HG03097 (cell line): Measurements from ENCODE around the gene ARHGAP8.

Source experiments
- ATAC-seq: cut with Tn5 transposase; IDR thresholded peaks from one replicate; pipeline ENCODE4 v1.9.1; 2021; ENCODE audit not compliant: unreplicated experiment, low FRiP score

The ARHGAP8 gene

DNA sequence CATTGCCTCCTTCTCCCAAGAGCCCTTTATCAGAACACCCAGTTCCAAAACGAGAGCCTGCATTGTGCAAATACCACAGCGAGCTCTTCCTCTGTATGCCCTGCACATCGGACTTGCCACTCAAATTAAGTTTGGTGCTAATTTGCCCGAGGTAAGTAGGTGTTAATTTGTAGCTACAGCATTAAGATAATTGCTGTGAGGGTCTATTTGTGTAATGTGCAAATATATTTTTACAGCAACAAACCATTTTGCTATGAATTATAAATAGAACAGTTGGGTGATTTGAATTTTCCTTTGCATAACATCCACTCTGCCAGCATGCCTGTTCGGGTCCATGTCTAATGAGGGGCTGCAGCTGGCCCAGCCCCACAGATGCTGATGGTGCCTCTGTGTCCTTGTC, 8.1 kb downstream of the ARHGAP8 start:
- ATAC-seq, result no peak

DNA sequence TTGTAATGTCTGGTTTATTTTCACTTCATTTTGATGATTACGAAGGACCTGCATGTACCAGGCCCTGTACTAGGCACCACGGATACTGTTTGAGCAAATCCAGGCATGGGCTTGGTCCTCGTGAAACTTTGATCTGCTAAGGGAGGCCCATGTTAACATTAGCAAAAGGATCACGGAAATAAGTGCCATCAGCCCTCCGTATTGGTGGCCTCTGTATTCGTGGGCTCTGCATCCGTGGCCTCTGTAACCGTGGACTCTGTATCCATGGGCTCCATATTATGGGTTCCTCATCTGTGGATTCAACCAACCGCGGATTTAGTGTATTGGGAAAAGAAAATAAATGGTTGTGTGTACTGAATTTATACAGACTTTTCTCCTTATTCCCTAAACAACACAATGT, 8.7 kb downstream of the ARHGAP8 start:
- ATAC-seq, result no peak

DNA sequence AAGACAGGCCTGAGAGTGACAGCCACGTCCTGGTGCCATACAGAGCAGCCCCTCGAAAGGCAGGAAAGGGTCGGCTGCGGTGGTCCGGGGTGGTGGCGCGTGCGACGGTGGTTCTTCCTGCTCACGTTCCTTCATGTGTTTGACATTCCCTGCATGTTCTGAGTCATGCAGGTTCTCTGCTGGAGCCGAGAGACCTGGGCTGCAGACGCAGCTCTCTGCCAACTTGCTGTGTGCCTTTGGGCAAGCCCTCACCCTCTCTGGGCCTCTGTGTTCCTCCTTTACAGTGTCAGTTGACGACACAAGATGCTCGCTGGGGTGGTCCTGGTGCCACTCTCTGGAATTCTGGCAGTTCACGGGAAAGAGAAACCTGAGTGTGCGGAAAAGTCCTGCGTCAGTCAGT, 12.0 kb downstream of the ARHGAP8 start:
- no peak for ATAC-seq

DNA sequence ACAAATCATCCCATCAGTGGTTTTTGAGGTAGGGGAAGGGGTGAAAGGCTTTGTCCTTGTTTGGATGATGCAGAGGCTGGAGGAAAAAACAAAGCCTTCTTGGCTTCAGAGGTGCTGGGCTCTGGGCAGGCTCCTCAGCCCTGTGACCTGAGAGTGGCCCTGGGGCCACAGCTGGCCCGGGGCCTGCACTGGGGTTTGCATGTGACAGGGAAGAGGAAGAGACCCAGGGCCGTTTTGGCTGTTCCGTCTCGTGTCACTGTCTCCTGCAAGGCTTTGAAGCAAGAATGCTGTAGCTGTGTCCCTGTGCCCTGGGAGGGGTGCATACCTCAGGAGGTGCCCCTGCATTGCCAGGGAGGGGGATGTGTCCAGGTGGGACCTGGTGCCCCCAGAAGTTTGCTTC, 12.6 kb downstream of the ARHGAP8 start:
- ATAC-seq, result no peak

DNA sequence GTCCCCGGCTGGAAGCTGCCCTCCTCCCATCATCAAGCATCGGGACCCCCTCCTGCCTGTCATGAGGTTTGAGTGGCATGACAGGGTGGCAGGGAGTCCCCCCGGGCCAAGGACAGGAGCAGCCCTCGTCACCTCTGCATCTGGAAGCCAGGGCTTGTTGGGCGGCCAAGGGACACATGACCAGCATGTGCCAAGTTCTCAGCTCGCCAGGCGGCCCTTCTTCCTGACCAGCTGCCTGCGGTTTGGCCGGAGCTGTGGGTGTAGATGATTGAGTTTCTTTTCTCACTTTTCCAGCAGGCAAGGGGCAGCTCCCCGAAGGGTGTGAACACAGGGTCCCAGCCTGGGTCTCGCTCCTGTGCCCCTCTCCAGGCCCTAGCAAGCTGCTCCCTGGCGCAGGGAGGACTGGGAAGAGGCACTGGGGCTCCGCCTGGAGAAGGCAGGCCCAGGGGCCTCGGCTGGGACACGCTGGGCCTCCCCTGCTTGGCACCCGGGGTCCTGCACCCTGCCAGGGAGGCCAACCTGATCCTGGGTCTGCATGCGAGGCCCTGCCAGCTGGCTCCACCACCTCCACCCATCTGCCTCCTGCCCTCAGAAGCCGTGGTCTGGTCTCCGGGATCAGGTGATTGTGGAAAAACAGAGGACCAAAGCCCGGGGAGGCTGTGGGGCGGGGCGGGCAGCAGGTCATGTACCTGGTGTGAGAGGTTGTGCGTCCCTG, 13.4 kb downstream of the ARHGAP8 start:
- ATAC-seq, result no peak

DNA sequence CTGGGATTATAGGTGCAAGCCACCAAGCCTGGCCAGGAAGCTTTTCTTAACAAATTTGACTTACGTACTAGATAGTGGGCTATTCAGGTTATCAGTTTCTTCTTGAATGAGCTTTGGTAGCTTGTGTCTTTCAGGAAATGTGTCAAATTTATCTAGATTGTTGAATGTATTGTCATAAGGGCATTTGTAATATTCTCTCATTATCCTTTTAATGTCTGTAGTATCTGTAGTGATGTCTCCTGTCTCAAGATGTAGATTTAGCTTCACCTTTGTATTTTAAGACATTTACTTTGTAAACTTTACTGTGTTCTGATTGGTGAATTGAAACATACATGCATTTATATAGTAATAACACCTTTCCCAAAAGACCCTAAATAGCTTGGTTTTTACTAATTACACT, 20.7 kb downstream of the ARHGAP8 start:
- no peak for ATAC-seq

DNA sequence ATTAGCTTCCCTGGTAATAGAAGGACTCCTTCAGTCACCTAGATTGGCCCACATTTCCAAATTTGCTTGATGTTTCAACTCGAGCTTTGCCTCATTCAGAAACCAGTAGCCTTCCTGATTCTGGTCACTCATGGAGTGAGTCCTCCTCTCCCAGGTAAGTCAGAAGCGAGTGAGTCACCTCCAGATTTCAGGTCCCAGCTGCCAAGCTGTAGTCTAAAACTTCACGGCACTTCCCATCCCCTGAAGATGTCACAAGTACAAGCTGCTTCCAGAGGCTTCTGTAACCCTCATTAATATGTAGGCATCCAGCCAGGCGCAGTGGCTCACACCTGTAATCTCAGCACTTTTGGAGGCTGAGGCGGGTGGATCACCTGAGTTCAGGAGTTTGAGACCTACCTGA, 23.5 kb downstream of the ARHGAP8 start:
- ATAC-seq, result no peak

DNA sequence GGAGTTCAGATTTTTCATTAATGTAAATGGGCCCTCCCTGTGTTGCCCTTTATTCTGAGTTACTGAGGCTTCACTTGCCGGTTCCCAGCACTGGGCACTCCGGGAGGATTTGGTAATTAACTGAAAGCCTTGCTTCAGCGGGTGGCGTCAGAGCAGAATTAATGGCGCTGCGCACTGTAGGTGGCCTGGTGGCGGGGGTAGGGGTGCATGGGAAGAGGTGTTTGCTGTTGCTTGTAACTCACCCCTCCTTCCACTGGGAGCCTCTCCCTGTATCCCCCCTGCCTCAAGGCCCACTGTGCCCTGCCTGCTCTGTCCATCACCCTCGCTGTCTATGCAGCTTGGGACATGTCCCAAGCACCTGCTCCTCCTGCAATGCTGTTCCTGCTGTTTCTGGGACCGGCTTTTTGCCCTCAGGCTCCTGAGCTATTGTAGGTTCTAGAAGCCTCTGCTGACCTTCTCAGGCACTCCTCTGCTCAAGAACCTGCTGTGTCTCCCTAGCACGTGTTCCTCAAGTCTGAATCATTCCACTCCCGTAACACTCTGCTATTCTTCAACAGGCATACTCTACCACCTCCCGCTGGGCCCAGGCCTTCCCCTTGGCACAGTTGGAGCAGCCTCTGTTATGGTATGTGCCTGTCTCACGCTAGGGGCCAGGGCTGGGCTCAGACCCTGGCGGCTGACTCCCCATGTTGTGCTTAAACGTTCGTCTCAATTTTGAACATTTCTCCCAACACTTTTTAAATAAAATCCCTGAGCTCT, 24.4 kb downstream of the ARHGAP8 start:
- no peak for ATAC-seq

DNA sequence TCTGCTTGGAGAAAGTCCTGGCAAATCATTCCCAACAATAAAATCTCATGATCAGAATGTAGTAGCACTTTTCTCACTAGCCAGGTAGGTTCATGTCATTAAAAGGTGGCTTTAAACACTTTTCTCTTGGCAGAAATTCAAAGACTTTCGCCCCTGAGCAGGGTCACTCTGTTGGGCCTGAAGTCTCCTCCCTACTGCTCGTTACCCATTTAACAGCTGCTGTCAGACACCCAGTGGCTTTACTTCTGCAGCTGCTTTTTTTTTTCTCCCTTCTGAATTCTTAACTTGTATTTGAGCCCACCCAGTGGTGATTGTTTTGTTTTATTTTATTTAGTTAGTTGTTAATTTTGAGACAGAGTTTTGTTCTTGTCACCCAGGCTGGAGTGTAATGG, 25.0 kb downstream of the ARHGAP8 start:
- ATAC-seq, result no peak

DNA sequence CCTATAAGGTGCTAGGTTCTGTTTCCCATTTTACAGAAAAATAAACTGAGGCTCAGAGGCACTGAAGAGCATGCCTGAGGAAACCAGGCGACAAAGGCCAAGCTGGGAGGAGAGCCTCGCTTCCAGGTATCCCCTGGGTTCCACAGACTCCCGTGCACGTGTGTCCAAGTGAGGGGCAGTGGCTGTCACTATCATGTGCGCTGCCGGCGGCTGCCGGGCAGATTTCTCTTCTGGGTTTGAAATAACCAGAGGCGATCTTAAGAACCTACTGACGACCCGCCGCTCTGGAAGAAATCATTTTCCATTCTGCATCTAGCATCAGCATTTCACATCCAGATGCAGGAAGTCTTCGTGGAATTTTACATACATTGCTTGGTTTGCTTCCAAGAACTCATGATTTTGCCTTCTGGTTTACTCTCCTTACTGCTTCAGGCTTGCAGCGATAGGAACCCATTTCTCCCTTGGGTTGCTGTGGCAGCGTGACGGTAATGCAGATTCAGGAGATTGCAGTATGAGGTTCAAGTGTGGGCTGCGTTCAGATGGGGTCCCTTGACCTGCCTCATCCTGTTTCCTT, 28.6 kb downstream of the ARHGAP8 start:
- ATAC-seq, result no peak

DNA sequence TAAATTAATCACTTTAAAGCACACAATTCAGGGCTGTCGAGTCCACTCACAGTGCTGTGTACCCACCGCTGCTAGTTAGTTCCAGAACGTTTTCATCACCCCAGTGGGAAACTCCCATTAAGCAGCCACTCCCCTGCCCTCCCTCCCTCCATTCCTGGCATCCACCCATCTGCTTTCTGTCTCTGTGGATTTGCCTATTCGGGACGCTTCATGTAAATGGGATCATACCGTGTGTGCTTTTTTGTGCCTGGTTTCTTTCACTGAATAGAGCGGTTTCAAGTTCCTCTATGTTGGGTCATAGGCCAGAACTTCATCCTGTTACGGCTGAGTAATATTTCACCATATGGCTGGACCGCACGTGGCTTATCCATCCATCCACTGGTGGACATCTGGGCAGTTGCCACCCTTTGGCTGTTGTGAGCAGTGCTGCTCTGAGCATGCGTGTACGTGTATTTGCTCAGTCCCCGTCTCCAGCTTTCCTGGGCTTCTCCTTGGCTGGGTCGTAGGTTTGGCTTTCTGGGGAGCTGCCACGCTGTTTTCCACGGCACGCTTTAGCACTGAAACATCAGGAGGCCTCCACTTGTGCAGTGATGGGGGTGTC, 30.1 kb downstream of the ARHGAP8 start:
- ATAC-seq, result no peak

DNA sequence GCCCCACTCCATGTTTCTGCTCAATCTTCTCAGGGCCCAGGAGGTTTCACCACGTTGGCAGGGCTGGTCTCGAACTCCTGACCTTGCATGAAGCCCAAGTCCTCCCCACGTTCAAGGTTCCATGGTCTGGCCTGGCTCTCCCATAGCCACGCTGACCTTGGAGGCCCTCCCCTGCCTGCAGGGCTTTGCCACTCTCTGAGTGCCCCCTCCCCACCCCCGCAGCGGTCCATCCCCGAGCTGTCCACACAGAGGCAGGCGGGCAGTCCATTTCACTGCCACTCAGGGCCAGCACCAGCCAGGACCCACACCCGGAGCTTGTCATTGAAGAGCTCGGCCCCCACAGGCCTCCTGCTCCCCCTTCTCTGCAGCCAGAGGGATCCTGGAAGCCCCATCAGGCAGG, 30.7 kb downstream of the ARHGAP8 start:
- no peak for ATAC-seq

DNA sequence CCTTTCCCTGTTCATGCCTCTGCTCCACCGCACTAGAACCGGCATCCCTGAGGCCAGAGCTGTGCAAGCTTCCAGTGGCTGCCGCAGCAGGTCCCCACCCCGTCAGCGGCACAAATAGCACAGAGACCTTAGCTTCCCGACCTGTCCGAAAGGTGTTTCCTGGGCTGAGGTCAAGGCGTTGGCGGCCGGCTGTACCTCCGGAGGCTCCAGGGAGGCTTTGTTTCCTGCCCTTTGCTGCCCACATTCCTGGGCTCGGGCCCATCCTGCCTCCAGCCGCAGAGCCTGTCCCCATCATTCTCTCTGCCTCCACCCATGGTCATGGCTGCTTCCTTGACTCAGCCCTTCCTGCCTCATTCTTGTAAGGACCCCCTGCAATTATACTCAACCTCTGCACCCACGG, 31.2 kb downstream of the ARHGAP8 start:
- no peak for ATAC-seq

DNA sequence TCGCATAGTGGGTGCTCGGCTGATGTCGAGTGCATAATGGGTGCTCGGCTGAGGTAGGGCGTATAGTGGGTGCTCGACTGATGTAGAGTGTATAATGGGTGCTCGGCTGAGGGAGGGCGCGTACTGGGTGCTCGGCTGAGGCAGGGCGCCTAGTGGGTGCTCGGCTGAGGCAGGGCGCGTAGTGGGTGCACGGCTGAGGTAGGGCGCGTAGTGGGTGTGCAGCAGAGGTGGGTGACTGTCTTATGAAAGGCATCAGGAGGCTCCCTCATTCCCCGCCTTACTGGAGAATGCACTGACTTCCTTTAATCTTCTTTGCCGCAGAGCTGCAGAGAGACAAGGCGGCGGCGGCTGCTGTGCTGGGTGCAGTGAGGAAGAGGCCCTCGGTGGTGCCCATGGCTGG, 33.8 kb downstream of the ARHGAP8 start:
- ATAC-seq, result no peak

DNA sequence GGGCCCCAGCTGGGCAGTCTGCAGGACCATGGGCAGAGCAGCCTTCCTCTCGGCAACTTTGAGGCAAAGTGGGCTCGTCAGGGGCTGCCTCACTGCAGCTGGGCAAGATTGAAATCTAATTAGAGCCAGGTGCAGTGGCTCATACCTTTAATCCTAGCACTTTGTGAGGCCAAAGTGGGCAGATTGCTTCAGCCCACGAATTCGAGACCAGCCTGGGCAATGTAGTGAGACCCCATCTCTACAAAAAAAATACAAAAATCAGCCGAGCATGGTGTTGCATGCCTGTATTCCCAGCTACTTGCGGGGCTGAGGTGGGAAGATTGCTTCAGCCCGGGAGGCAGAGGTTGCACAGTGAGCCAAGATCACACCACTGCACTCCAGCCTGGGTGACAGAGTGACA, 34.2 kb downstream of the ARHGAP8 start:
- no peak for ATAC-seq

DNA sequence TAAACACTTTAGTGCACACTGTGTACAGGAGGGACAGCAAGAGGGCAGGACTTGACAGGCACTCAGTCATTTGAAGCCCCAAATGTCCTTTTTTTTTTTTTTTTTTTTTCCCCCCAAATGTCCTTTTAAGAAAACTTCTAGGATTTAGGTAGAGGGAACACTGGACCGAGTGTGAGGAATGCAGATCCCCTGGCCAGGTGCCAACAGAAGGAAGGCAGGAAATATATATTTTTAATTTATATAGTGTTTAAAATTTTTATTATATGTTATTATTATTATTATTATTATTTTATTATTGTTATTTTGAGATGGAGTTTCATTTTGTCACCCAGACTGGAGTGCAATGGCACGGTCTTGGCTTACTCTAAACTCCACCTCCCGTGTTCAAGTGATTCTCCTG, 35.5 kb downstream of the ARHGAP8 start:
- ATAC-seq, result no peak

DNA sequence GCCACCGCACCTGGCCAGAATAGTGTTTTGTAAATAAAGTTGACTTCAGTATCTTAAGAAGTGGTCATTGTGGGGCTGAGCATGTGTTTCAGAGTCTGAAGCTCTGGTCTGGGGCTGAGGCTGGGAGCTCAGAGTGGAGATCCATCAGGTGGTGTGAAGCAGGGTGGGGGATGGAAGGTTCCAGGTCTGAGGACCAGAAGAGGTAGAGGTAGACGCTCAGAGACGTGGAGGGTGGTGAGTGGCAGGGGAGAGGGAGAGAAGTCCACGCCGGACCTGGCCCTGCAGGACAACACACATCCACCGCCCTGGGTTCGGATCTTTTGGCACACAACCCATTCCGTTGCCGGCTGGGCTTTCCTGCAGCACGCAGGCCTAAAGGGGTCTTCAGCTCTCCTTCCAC, 40.7 kb downstream of the ARHGAP8 start:
- no peak for ATAC-seq

DNA sequence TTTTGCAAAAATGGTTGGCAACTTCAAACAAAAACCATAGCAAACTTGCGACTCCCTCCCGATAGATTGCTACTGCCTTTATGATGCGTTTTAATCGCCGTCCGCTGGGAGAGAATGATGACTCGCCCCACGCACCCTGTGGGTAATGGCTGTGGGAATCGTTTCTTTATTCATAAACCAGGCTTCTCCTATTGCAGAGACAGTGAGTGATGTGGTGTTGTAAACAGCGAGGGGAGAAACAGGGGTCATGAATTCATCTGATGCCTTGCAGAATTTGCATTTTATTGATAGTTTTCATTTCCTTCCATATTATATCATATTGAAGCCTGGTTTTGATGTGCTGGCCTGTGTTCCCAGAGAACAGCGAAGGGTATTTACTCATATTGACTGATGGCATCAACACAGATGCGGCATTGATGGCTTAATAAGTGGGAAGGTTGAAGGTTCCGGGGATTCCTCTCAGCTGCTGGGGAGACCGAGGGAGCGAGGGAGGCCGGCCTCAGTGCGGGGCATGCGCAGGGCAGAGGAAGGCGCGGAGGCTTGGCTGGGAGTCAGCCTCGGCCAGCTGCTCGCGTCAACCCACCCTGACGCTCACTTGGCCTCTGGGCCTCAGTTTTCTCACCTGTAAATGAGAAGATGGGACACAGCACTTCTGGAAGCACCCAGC, 41.3 kb downstream of the ARHGAP8 start:
- no peak for ATAC-seq

DNA sequence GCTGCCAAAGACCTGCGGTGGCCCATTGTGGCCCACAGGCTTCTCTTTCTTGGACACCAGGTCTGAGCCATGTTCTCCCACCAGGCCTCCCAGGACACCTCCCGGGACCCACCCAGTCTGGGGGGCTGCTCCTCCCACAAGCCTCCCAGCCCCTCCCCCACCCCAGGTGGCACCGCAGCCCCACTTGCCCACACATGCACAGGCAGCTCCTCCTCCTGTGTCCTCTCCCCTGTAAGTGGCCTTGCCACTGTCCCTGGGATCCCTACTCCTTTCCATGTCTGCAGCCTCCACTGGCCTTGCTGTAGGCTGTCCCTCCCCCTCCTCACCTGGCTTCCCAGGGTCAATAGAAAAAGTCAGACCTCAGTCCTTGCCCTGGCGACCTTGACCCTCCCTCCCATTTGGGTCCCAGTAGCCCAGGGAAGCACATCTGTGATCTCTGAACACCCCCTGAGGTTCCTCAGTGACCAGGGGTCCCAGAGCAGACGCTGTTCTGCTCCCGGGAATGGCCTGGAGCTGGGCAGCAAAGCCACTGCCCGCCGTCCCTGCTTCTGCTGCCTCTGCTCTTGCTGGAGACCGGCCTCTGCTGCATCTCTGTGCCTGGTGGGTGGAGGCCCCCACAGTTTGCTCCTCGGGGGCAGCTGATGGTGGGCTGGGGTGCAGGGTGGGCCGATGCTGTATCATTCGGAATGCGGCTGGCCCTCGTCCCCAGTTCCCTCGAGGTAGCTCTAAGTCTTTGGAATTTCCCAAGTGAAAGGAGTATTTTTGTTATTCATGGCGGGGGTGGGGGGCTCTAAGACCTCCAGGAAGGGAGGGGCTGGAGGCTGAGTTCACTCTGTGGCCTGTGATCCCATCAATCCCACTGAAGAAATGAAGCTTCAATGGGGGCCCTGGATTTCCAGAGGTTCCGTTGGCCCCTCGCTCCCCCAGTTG, 43.6 kb downstream of the ARHGAP8 start:
- ATAC-seq, result no peak

DNA sequence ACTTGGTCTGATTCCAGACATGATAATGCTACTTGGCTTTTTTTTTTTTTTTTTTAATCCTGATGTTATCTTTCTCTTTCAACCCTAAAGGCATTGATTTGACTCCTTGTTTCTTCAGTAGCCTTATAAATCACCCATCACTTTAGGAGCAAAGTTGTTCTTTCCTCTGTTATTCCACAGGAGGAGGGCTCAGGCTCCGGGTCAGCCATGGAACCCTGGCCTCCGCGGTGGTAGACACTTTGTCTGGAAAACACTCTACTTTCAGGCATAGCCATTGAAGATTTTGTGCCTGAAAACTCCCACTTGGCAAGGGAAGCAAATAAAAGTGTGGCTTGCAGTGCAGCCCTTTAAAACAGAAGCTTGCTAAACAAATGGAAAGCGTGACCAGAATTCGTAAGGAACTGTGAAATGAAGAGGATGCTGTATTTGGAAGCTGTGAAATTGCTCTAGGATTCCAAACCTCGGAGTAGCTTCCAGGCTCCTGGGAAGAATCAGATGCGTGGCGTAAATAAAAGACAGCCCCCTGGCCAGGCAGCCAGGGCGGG, 44.9 kb downstream of the ARHGAP8 start:
- no peak for ATAC-seq
